Embryonic facial prominence (tissue), 1 donor: ENCODE data around the gene GRK3.

Source experiments
- DNase-seq: peaks from one replicate; pipeline ENCODE4 v3.0.0-alpha.2; 2016; ENCODE audit errors: extremely low spot score

The GRK3 gene

DNA sequence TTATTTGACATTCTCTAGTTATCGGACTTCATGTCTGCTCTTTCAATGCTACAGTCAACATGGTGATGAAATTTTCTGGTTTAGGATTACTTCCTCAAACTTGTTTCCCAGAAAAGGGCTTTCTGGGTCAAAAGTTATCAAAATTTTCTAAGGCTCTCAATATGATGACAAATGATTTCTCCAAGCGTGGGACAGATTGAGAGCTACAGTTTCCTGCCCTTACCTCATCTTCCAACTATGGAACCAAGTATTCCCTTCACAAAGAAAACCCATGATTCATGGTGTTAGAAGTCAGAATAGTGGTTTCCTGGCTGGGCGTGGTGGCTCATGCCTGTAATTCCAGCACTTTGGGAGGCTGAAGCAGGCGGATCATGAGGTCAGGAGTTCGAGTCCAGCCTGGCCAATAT, 195.4 kb downstream of the GRK3 start:
- DNase-seq = no peak

- DNase-seq = no peak
Observed at GRCh38 chr22:25760294-25760693, 195.8 kb downstream of the GRK3 start.

GRCh38 chr22:25760848-25761595, 196.5 kb downstream of the GRK3 start:
- DNase-seq = no peak

GRCh38 chr22:25762147-25762546, 197.7 kb downstream of the GRK3 start:
- DNase-seq = no peak

DNA sequence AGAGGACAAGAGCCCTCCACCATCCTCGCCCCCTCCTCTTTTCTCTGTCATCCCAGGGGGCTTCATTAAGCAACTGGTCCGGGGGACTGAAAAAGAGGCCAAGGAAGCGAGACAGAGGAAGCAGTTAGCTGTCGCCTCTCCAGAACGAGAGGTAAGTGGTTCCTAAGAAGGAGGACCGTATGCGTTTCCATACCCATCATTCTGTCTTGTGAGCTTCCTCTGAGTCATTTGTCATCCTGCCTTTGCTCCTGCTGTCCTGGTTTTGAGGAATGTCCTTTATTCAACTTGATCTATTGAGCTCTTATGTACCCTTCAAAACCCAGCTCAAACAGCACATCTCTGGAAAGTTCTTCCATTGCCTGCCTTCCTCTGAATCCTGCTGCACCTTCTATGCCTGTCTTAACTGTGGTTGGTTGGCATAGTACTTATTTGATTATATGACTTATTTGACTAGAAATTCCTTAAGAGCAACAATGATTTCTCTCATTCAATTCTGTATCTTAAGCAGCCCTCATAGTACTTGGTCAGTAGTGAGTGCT, 198.8 kb downstream of the GRK3 start:
- DNase-seq = no peak

- no peak for DNase-seq
Observed at GRCh38 chr22:25764270-25765015, 200.0 kb downstream of the GRK3 start.

- DNase-seq = no peak
Observed at GRCh38 chr22:25765016-25765367, 200.5 kb downstream of the GRK3 start.

DNA sequence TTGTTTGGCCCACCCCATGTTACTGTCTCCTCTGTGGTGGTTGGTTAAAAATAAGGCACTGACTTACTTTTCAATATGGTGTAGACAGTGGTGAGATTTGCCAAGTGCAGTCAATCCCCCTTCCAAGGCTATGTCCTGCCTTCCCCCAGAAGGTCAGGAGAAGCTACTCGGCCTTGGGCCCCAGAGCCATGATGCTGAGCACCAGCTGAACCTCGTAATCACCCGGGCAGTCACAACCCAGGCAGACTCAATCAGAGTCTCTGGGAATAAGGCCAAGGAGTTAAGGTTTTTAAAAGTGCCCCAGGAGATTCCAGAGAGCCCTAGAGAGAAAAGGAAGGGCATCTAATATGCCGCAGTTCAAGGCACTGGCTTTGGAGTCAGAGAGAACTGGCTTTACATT, 201.3 kb downstream of the GRK3 start:
- no peak for DNase-seq

DNA sequence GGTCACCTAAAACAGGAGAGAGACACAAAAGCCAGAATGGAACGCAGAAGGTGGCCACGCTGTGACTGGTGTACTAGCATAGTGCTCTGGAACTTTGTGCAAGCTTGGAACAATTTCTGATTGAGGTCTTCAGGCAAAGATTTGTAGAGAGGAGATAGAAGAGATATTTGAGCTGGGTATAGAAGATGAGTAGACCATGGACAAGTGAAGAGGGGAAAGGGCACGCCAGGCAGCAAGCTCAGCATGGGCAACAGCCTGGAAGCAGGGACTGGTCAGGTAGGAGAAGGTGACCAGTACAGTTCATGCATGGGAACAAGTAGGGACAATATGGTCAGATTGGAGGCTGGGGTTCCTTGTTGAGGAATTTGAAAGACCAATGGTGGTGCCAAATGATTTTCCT, 201.9 kb downstream of the GRK3 start:
- no peak for DNase-seq

- DNase-seq = no peak
Observed at GRCh38 chr22:25770333-25770732, 205.9 kb downstream of the GRK3 start.

DNA sequence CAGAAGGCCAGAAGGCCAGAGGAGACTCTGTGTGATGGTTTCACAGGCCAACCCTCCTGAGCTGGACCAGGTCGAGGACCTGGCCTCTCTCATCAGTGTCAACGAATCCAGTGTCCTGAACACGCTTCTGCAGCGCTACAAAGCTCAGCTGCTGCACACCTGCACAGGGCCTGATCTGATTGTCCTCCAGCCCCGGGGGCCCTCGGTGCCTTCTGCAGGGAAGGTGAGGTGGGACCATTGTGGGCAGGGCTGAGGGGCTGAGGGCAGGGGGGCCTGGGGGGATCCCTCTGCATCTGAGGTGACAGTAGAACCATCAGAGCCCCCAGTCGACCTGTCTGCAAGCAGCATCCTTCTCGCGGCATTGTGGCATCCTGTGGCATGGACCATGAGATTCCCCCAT, 207.8 kb downstream of the GRK3 start:
- DNase-seq = no peak

DNA sequence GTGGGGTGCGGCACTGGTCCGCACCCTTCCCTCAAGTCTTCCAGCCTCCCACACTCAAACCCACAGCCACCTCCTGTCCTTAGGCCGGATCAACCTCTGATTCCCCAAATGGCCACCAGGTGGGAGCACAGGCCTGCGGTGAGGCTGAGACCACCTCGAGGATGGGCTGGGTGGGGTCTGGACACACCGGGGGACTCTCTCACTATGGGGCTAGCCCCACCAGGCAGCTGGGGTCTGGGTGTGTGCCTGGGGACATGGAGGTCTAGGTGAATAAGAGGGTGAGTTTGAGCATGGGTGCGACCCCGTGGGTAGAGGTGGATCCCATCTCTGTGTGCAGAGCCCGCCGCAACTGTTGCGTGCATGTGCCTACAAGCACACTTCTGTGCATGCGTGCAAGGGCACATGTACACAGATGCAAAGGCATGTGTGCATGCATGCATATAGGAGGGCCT, 210.1 kb downstream of the GRK3 start:
- DNase-seq = no peak

DNA sequence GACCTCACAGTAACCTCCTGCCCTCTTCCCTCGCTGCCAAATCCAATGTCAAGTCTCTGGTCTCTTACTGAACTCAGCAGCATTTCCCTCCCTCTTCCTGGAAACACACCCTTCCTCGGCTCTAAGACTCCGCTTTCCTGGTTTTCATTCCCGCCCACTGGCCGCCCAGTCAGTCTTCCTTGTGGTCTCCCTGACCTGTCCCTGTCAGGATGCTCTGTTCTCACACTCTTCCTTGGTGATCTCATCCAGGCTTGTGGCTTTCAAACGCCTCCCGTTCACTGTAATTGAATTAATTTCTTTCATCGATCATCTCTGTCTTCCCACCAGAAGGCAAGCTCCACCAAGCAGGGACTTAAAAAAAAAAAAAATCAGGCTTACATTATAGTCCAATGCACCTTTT, 211.1 kb downstream of the GRK3 start:
- no peak for DNase-seq

GRCh38 chr22:25777411-25777810, 212.9 kb downstream of the GRK3 start:
- no peak for DNase-seq

DNA sequence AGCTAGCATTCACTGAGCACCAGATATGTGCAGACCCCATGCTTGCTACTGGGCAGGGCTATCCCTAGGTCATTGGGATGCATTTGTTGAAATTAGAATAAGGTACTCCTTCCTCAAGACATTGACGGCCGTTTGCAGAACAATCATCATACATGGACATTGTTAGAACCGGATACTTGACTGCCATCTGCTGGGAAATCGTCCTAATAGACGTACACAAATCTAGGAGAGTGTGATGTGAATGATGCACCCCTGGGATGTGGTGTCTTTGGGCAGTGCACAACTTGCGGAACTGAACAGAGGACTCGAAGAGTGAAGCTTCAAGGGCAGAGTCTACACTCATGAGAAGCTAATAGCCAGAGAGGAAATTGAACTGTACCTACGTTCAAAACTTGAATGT, 213.4 kb downstream of the GRK3 start:
- no peak for DNase-seq
